Measurements from ENCODE around the gene HAL. TPM values are rescaled to one million over a fixed set of nuclear protein-coding genes. Genes with fewer than 3 reads are reported as not detected.

The HAL gene
- total RNA-seq, 2 experiments from 2014 or later, result 0.25 to 0.95 TPM

DNA sequence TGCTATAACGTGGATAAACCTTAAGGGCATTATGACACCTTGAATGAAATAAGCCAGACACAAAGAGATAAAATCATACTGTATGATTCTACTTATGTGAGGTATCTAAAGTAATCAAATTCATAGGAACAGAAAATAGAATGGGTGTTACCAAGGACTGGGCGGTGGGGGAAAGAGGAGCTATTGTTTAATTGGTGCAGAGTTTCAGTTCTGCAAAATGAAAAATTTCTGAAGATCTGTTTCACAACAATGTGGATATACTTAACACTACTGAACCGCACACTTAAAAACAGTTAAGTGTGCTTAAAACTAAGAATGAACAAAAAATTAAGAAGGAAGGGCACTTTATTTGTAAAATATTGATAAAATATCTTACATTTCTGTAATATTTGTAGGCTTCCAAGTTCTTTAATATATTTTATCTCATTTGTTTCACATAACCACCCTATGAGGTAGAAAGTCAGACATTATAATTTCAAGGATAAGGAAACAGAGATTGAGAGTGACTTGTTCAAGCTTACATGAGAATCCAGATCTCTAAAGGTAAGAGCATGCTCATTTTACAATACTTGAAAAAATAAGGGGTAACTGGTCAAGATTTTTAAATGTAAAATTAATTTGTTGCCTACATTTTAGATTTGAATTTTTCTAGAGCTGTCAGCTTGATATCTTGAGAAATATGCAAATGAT, 24.3 kb upstream of the HAL start:
- DNase-seq (peak in 1 of 14 experiments; percentile 22), ATAC-seq (ENCODE audit: poor library complexity) (no peak)
- no peaks in the 10 kb centered on the region for H3K9me3 ChIP-seq (ENCODE audit: control insufficient read depth in 1 of 2, insufficient read depth in 1 of 2, low read length in 2 of 2)
- no peak overlapping the region for H3K27ac Mint-ChIP-seq
- no peaks in the 10 kb centered on the region for H3K4me1 ChIP-seq (ENCODE audit: insufficient read depth, low read length)
- no peaks in the 10 kb centered on the region for H3K9me3 Mint-ChIP-seq
- TF ChIP-seq, protein P1, sequence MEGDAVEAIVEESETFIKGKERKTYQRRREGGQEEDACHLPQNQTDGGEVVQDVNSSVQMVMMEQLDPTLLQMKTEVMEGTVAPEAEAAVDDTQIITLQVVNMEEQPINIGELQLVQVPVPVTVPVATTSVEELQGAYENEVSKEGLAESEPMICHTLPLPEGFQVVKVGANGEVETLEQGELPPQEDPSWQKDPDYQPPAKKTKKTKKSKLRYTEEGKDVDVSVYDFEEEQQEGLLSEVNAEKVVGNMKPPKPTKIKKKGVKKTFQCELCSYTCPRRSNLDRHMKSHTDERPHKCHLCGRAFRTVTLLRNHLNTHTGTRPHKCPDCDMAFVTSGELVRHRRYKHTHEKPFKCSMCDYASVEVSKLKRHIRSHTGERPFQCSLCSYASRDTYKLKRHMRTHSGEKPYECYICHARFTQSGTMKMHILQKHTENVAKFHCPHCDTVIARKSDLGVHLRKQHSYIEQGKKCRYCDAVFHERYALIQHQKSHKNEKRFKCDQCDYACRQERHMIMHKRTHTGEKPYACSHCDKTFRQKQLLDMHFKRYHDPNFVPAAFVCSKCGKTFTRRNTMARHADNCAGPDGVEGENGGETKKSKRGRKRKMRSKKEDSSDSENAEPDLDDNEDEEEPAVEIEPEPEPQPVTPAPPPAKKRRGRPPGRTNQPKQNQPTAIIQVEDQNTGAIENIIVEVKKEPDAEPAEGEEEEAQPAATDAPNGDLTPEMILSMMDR (IDR thresholded peaks at IDR 0.05), result no peak
- H3K4me1 Mint-ChIP-seq (ENCODE audit: low read depth), result no peaks in the 10 kb centered on the region
- no peak overlapping the region for H3K4me3 Mint-ChIP-seq
- no peaks in the 10 kb centered on the region for H3K27me3 Mint-ChIP-seq
- intact Hi-C loops (cut with DNase I, micrococcal nuclease), result no loop called here
- H3K36me3 ChIP-seq (ENCODE audit: insufficient read depth, low read length), result peaks cover 65% of the 10 kb centered on the region
- no peaks in the 10 kb centered on the region for H3K27me3 ChIP-seq (ENCODE audit: control insufficient read depth in 1 of 2, insufficient read depth in 2 of 2, low read length in 2 of 2)
- H3K4me3 ChIP-seq (ENCODE audit: low read length), result no peak overlapping the region
- H3K36me3 Mint-ChIP-seq (ENCODE audit: low read depth), result peaks cover 85% of the 10 kb centered on the region
- ChIA-PET CTCF (interaction anchor here (1.4 kb wide), 1 partner anchor 22 kb away, joined by 3 read pairs; no protein-coding TSS in a partner anchor), POLR2A (no interaction called here)
- no peak overlapping the region for H3K27ac ChIP-seq (ENCODE audit: low read depth in 1 of 2, low read length in 2 of 2)

DNA sequence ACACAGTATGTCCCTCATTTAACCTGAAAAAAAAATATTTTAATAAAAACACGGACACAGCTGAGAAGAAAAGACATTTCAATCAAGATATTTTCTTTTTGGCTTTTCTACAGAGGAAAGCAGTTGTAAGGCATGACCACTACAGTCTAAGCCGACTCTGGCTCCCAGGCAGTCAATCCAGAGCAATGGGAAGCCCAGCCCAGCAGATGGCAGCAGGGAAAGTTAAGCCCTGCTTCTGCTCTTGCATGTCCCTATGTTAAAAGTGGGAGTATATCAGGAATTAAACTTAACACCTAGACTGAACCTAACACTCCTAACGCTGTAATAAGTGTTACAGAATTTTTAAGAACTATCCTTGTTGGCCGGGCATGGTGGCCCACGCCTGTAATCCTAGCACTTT, 19.5 kb upstream of the HAL start:
- no peaks in the 10 kb centered on the region for H3K4me1 ChIP-seq (ENCODE audit: insufficient read depth, low read length)
- peaks cover 71% of the 10 kb centered on the region for H3K36me3 ChIP-seq (ENCODE audit: insufficient read depth, low read length)
- no peak overlapping the region for H3K4me3 ChIP-seq (ENCODE audit: low read length)
- H3K9me3 ChIP-seq (ENCODE audit: control insufficient read depth in 1 of 2, insufficient read depth in 1 of 2, low read length in 2 of 2), result no peaks in the 10 kb centered on the region
- POLR2A ChIA-PET, result no interaction called here
- Mint-ChIP-seq H3K36me3 (ENCODE audit: low read depth) (peaks cover 85% of the 10 kb centered on the region), H3K27me3 (no peaks in the 10 kb centered on the region), H3K4me3 (no peak overlapping the region), H3K27ac (no peak overlapping the region), H3K9me3 (no peaks in the 10 kb centered on the region), H3K4me1 (ENCODE audit: low read depth) (no peaks in the 10 kb centered on the region)
- CTCF ChIA-PET, result no interaction called here
- no peaks in the 10 kb centered on the region for H3K27me3 ChIP-seq (ENCODE audit: control insufficient read depth in 1 of 2, insufficient read depth in 2 of 2, low read length in 2 of 2)
- DNase-seq (peak in 2 of 14 experiments; percentile 5 to 23), ATAC-seq (ENCODE audit: poor library complexity) (no peak)
- H3K27ac ChIP-seq (ENCODE audit: low read depth in 1 of 2, low read length in 2 of 2), result no peak overlapping the region
- TF ChIP-seq, protein P1 (IDR thresholded peaks at IDR 0.05), result no peak
- intact Hi-C loops (cut with DNase I, micrococcal nuclease), result no loop called here

DNA sequence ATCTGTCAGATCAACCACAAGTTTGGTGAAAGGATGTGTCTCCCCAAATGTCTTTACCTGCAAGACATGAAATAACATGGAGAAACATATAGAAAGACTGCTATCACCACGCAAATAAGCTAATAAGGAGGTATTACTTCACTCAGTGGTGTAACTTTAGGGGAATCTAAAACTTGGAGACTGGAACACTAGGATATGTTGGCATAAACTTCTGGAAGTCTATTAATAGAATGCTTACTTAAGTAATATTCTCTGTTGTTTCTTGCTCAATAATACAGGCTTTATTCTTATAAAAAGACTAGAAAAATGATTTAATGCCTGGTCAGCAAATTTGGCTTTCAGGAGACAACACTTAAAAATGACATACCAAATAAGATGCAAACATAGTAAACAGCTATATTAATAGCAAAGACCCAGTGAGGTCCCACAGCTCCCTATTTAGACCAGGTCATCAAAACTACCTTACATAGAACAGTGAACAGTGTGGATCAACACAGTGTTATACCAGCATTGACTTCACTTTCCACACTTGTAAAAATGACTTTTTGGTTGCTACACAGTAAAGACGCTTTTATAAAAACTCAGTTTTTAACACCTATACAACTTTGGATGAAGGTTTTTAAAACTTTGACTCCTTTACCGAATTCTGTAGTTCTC, 18.9 kb upstream of the HAL start:
- Histone ChIP-seq H3K4me1 (ENCODE audit: insufficient read depth, low read length) (no peaks in the 10 kb centered on the region), H3K36me3 (ENCODE audit: insufficient read depth, low read length) (peaks cover 73% of the 10 kb centered on the region), H3K4me3 (ENCODE audit: low read length) (no peak overlapping the region), H3K9me3 (ENCODE audit: control insufficient read depth in 1 of 2, insufficient read depth in 1 of 2, low read length in 2 of 2) (no peaks in the 10 kb centered on the region), H3K27me3 (ENCODE audit: control insufficient read depth in 1 of 2, insufficient read depth in 2 of 2, low read length in 2 of 2) (no peaks in the 10 kb centered on the region), H3K27ac (ENCODE audit: low read depth in 1 of 2, low read length in 2 of 2) (no peak overlapping the region)
- ChIA-PET POLR2A (no interaction called here), CTCF (no interaction called here)
- H3K4me1 Mint-ChIP-seq (ENCODE audit: low read depth), result no peaks in the 10 kb centered on the region
- intact Hi-C loops (cut with DNase I, micrococcal nuclease), result no loop called here
- DNase-seq (no peak), ATAC-seq (ENCODE audit: poor library complexity) (no peak)
- H3K27ac Mint-ChIP-seq, result no peak overlapping the region
- H3K36me3 Mint-ChIP-seq (ENCODE audit: low read depth), result peaks cover 85% of the 10 kb centered on the region
- H3K27me3 Mint-ChIP-seq, result no peaks in the 10 kb centered on the region
- H3K4me3 Mint-ChIP-seq, result no peak overlapping the region
- TF ChIP-seq, protein P1 (IDR thresholded peaks at IDR 0.05), result no peak
- no peaks in the 10 kb centered on the region for H3K9me3 Mint-ChIP-seq

Measured in CD4-positive, alpha-beta T cell (primary cell).